HG03066 (cell line): Measurements from ENCODE around the gene PTPN18.
"Not testable (repeated sequence)": the region's sequence is repeated elsewhere in the genome, so short reads cannot be mapped to it uniquely, and the experiment has no call there.

Experiments
- ATAC-seq: cut with Tn5 transposase; IDR thresholded peaks from one replicate; pipeline ENCODE4 v1.9.1; 2021; ENCODE audit warnings: low read depth; ENCODE audit not compliant: unreplicated experiment

The PTPN18 gene

DNA sequence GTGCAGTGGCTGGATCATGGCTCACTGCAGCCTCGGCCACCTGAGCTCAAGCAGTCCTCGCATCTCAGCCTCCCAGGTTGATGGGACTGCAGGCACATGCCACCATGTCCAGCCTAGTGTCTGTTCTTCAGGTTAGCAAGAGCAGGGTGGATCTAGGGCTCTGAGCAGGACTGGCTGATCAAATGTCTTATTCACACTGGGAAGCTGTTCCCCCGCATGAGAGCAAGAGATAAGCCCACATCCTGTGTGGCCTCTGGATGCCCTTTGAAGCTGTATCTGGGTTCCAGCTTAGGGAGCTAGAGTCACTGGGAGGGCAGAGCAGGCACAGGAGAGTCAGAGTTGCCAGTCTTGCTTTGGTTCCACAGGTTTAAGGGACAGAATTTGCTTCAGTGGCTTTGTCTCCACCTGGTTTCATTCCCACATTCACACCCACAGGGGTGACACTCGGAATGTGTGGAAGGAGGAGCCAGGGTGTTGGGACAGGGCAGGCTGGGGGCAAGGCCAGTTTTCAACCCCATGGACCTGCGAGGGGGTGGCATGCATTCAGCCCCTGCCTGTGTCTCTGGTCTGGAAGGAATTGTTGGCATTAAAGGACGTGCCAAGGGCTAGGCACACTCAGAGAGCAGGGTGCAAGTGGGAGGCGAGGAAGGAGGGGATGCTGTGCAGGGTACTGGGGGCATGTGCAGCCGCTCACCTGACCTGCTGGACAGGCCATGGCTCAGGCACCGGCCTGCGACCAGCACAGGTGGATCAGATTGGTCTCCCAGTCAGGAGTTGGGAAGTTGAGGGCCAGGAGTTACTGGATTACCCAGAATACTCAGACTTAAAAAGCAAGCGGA lies 24.5 kb downstream of the PTPN18 start:
- ATAC-seq = no peak

GRCh38 chr2:130381145-130381544 lies 25.3 kb downstream of the PTPN18 start:
- ATAC-seq = no peak

- no peak for ATAC-seq
These were observed 25.8 kb downstream of the PTPN18 start for GRCh38 chr2:130381619-130382018.

- ATAC-seq = no peak
These were observed 26.6 kb downstream of the PTPN18 start for GRCh38 chr2:130382313-130382917.

DNA sequence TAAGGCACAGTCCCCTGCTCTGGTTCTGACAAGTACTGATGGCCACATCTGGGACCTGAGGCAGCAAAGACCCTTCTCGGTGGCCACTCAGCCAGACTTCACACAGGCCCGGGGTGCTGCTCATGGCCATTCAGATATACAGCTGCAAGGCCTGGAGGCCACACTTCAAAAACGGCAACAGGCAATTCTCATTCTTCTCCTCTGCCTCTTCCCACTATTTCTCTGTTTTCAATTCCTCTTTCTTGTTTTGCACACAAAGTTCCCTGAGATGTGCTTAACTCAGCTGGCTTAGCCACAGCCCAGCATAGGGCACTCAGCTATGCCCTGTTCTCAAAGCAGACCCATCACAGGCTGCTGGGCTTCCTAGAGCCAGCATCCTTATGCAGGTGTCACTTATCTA lies 29.9 kb downstream of the PTPN18 start:
- ATAC-seq = peak; percentile 53

DNA sequence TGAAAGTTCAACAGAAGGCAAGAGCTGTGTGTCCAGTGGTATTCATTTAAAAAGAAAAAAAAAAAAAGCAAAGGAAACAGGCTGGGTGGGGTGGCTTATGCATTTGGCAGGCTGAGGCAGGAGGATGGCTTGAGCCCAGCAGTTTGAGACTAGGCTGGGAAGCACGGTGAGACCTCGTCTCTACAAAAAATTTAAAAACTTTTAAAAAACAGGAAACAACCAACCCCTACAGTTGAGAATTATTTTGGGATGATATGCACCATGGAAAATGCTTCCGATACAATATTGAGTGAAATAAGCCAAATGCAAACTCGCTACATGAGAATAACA lies 31.2 kb downstream of the PTPN18 start:
- no peak for ATAC-seq

- ATAC-seq = no peak
These were observed 31.9 kb downstream of the PTPN18 start for GRCh38 chr2:130387804-130388203.

GRCh38 chr2:130388221-130388907 lies 32.5 kb downstream of the PTPN18 start:
- no peak for ATAC-seq

- ATAC-seq = no peak
These were observed 33.5 kb downstream of the PTPN18 start for GRCh38 chr2:130389358-130389757.

DNA sequence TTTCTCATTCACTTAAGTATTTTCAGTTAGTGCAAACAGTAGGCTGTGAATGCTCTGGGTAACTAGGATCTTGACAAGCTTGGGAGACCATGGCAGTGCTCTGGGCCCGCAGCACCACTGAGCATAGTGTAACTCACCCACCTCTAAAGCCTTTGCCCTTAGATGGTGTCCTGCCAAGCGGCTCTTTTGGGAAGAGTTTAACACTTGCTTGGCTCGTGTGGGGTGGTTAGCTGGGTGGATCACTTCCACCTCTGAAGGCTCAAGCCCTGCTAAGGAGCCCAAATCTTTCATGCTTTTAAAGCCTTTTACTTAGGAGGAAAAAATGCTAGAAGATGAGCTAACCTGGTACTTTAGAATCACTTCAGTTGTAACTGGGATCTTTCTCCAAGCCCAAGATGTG lies 33.9 kb downstream of the PTPN18 start:
- ATAC-seq = no peak

- peak; percentile 21 for ATAC-seq
These were observed 34.7 kb downstream of the PTPN18 start for GRCh38 chr2:130390460-130391057.

GRCh38 chr2:130391058-130391871 lies 35.4 kb downstream of the PTPN18 start:
- peak; percentile 88 for ATAC-seq

- no peak for ATAC-seq
These were observed 36.2 kb downstream of the PTPN18 start for GRCh38 chr2:130391872-130392670.

- no peak for ATAC-seq
These were observed 37.6 kb downstream of the PTPN18 start for GRCh38 chr2:130393318-130393910.

GRCh38 chr2:130406280-130406679 lies 50.4 kb downstream of the PTPN18 start:
- not testable (repeated sequence) for ATAC-seq

GRCh38 chr2:130416693-130417092 lies 60.8 kb downstream of the PTPN18 start:
- ATAC-seq = not testable (repeated sequence)

- not testable (repeated sequence) for ATAC-seq
These were observed 63.0 kb downstream of the PTPN18 start for GRCh38 chr2:130418845-130419244.
